K562 (cell line): ENCODE results near the gene SCRN1. TPM values are rescaled to one million over a fixed set of nuclear protein-coding genes. Genes with fewer than 3 reads are reported as not detected.

ENCODE experiments used
- ATAC-seq: fragments of 200-7000 bp; cut with Tn5 transposase; 3 replicates; pipeline ENCODE4 v1.9.1; 2020; ENCODE audit warnings: moderate library complexity
- BruUV-seq: library from RNA; stranded (reverse); fragments of 400-500 nt; replicated peaks from 2 replicates; lab custom pipeline; 2021; lab: Mats Ljungman, UMichigan
- CTCF ChIA-PET: fragments of 300-600 bp; formaldehyde crosslinking; extraction: SDS; loops from one replicate; lab custom pipeline; 2021; ENCODE audit warnings: low intra/inter-chr PET ratio; lab: Yijun Ruan, JAX
- POLR2A ChIA-PET: fragments of 300-600, 350-650 bp; sonication (Branson Sonifier 250); formaldehyde crosslinking; extraction: SDS; loops from one replicate; lab custom pipeline; 2021; ENCODE audit warnings: antibody characterized with exemption, inconsistent platforms; lab: Yijun Ruan, JAX
- DNase-seq, 4 experiments: peaks; one replicate each; pipeline versions ENCODE4 v3.0.0 to v3.0.0-alpha.2; 2011 to 2018; ENCODE audit warnings: low spot score in 3 of 4, mixed read lengths in 3 of 4; ENCODE audit errors: extremely low read depth in 1 of 4
- FAIRE-seq: peaks from 2 replicates; lab custom pipeline; 2011; peaks lifted over from hg19 to GRCh38; lab: Jason Lieb, UNC
- H2AFZ ChIP-seq: 2 replicates; pipeline ENCODE4 v1.6.0; 2011; ENCODE audit warnings: low read depth, low read length, control low read depth, inconsistent platforms
- H3K27ac ChIP-seq: fragments of 200-600 bp; 3 replicates; pipeline ENCODE4 v1.8.0; 2011; ENCODE audit warnings: low read depth, mild to moderate bottlenecking, control low read depth, inconsistent platforms, low read length, moderate library complexity, mixed read lengths; ENCODE audit errors: extremely low read depth
- H3K27me3 ChIP-seq, 2 experiments: fragments of 300-600 bp in 1 of 2; 2 replicates in 1 of 2; 3 replicates in 1 of 2; pipeline versions ENCODE4 v1.6.0 to v1.8.0; 2011; ENCODE audit warnings: inconsistent platforms in 2 of 2, low read length in 2 of 2, mild to moderate bottlenecking in 1 of 2, mixed read lengths in 1 of 2, moderate library complexity in 1 of 2; ENCODE audit not compliant: control insufficient read depth in 2 of 2, insufficient read depth in 2 of 2
- H3K36me3 ChIP-seq: fragments of 300-600 bp; 3 replicates; pipeline ENCODE4 v1.8.0; 2011; ENCODE audit warnings: mild to moderate bottlenecking, low read length, inconsistent platforms; ENCODE audit not compliant: control insufficient read depth, insufficient read depth
- H3K4me1 ChIP-seq, 2 experiments: fragments of 200-600 bp in 1 of 2; replicated peaks in 1 of 2; 2 replicates in 1 of 2; 3 replicates in 1 of 2; pipeline versions ENCODE4 v1.5.1 to v1.8.0; 2011; ENCODE audit warnings: inconsistent platforms in 2 of 2, low read length in 2 of 2, mild to moderate bottlenecking in 1 of 2, mixed read lengths in 1 of 2, moderate library complexity in 1 of 2; ENCODE audit not compliant: control insufficient read depth in 2 of 2, insufficient read depth in 2 of 2
- H3K4me2 ChIP-seq: 2 replicates; pipeline ENCODE4 v1.6.1; 2011; ENCODE audit warnings: low read length, control low read depth, inconsistent platforms, mixed read lengths; ENCODE audit not compliant: insufficient read depth
- H3K4me3 ChIP-seq: fragments of 200-600 bp; sonication (generic), shearing (Covaris generic); 2 replicates; pipeline ENCODE4 v1.5.1; 2016; ENCODE audit warnings: control low read depth, inconsistent platforms
- H3K79me2 ChIP-seq: fragments of 200-600 bp; 3 replicates; pipeline ENCODE4 v1.8.0; 2011; ENCODE audit warnings: low read length, inconsistent platforms; ENCODE audit not compliant: control insufficient read depth, insufficient read depth
- H3K9ac ChIP-seq, 2 experiments: 2 replicates each; pipeline versions ENCODE4 v1.6.0 to v1.6.1; 2011; ENCODE audit warnings: low read depth in 2 of 2, low read length in 2 of 2, control low read depth in 1 of 2, inconsistent platforms in 1 of 2, mild to moderate bottlenecking in 1 of 2, mixed read lengths in 1 of 2; ENCODE audit not compliant: insufficient read depth in 1 of 2
- H3K9me1 ChIP-seq: one replicate; pipeline ENCODE4 v1.6.0; 2011; ENCODE audit warnings: inconsistent platforms, mild to moderate bottlenecking, low read length, moderate library complexity; ENCODE audit not compliant: control insufficient read depth, insufficient read depth
- H3K9me3 ChIP-seq: replicated peaks from 2 replicates; pipeline ENCODE4 v1.5.1; 2011; ENCODE audit warnings: low read depth, low read length, inconsistent platforms; ENCODE audit not compliant: control insufficient read depth, insufficient read depth
- H4K20me1 ChIP-seq: replicated peaks from 2 replicates; pipeline ENCODE4 v1.6.1; 2011; ENCODE audit warnings: low read length, inconsistent platforms, mixed read lengths; ENCODE audit not compliant: control insufficient read depth, insufficient read depth
- ATF7 ChIP-seq: fragments of 450-650 bp; IDR thresholded peaks from 2 replicates; pipeline ENCODE4 v1.7.1; 2014; ENCODE audit warnings: mild to moderate bottlenecking, moderate library complexity
- FOS ChIP-seq: IDR thresholded peaks from 3 replicates; pipeline ENCODE4 v1.6.1; 2011; ENCODE audit not compliant: insufficient read length; ENCODE audit errors: extremely low read depth
- GATA2 ChIP-seq: sonication (generic); formaldehyde crosslinking; IDR thresholded peaks from 2 replicates; pipeline ENCODE4 v1.4.0; 2020; ENCODE audit warnings: mild to moderate bottlenecking, missing genetic modification reagents
- HBP1 ChIP-seq: fragments of 450-650 bp; formaldehyde crosslinking; IDR thresholded peaks from 2 replicates; pipeline ENCODE4 v1.4.0; 2022; ENCODE audit warnings: missing genetic modification characterization
- HOXB6 ChIP-seq: fragments of 250-450 bp; sonication (Bioruptor Pico); IDR thresholded peaks from 2 replicates; pipeline ENCODE4 v1.5.1; 2022; ENCODE audit warnings: mild to moderate bottlenecking, borderline replicate concordance
- JUNB ChIP-seq: fragments of 450-650 bp; formaldehyde crosslinking; conservative IDR thresholded peaks from 2 replicates; pipeline ENCODE4 v1.4.0; 2020; ENCODE audit warnings: mild to moderate bottlenecking
- MAFK ChIP-seq: IDR thresholded peaks from 2 replicates; pipeline ENCODE4 v1.6.1; 2011; ENCODE audit warnings: low read length, improper control_type of control experiment
- MXI1 ChIP-seq: IDR thresholded peaks from 2 replicates; pipeline ENCODE4 v1.6.1; 2011; ENCODE audit warnings: low read depth, mild to moderate bottlenecking, improper control_type of control experiment, low read length
- NCOR1 ChIP-seq: fragments of 450-650 bp; IDR thresholded peaks from 2 replicates; pipeline ENCODE4 v1.6.1; 2016; ENCODE audit warnings: mild to moderate bottlenecking, moderate library complexity
- POLR3A ChIP-seq: IDR thresholded peaks from 2 replicates; pipeline ENCODE4 v1.6.1; 2011; ENCODE audit warnings: borderline replicate concordance, mild to moderate bottlenecking, moderate library complexity; ENCODE audit not compliant: insufficient read length, insufficient read depth; ENCODE audit errors: extremely low read depth
- SMARCA4 ChIP-seq: fragments of 450-650 bp; IDR thresholded peaks from 2 replicates; pipeline ENCODE4 v1.6.1; 2016
- SRSF3 ChIP-seq: fragments of 200-400 bp; formaldehyde crosslinking; IDR thresholded peaks from 2 replicates; pipeline ENCODE4 v1.6.1; 2016; ENCODE audit warnings: mild to moderate bottlenecking, low read length, moderate library complexity; ENCODE audit not compliant: insufficient read depth
- ZNF785 ChIP-seq: fragments of 250-450 bp; sonication (Bioruptor Pico); IDR thresholded peaks from 2 replicates; pipeline ENCODE4 v1.4.0; 2020; ENCODE audit warnings: mild to moderate bottlenecking
- WGBS: fragments of 100-300 bp; shearing (Covaris generic); methylation state at CpG from one replicate; pipeline ENCODE4 v1.1.6; 2016; ENCODE audit warnings: low coverage, mixed read lengths; ENCODE audit not compliant: insufficient coverage; ENCODE audit errors: missing lambda C conversion rate; 5-methylcytosine and 5-hydroxymethylcytosine counted together
- in situ Hi-C: fragments of 300-500 bp; cut with MboI; formaldehyde crosslinking; loops from 4 replicates; pipeline ENCODE4 v1.15.0; 2018; ENCODE audit warnings: inconsistent platforms, mixed read lengths
- intact Hi-C: fragments of 100-400 bp; cut with micrococcal nuclease; formaldehyde crosslinking; loops from 2 replicates; pipeline ENCODE4 v1.14.2; 2022
- polyA plus RNA-seq, 8 experiments: library from polyadenylated mRNA; depleted of rRNA in 4 of 8; stranded (reverse) in 5 of 8; unstranded in 3 of 8; fragments of >200 nt; fragmentation: Nextera tagmentation in 2 of 8; fragmentation: Illumina TruSeq in 1 of 8; extraction: Ambion mirVana in 2 of 8; extraction: Trizol in 1 of 8; gene quantifications; 2 replicates each; pipeline versions ENCODE4 v1.2.1 to v1.2.3, GENCODE V29; 2011 to 2014; ENCODE audit warnings: inconsistent platforms in 1 of 8, missing spikeins in 1 of 8
- total RNA-seq, 7 experiments: library from RNA; depleted of rRNA in 6 of 7; stranded (reverse); fragments of >200 nt in 6 of 7; fragmentation: Illumina TruSeq in 2 of 7; extraction: Trizol in 2 of 7; gene quantifications; 2 replicates each; pipeline versions ENCODE4 v1.2.1 to v1.2.3, GENCODE V29; 2011 to 2021; ENCODE audit warnings: low replicate concordance in 1 of 7
- TF ChIP-seq, protein P1 (sequence below): fragments of 450-650 bp; formaldehyde crosslinking; IDR thresholded peaks from 2 replicates; pipeline ENCODE4 v1.4.0; 2022; ENCODE audit warnings: mild to moderate bottlenecking, moderate library complexity

SCRN1 gene
- total and polyA plus RNA-seq, 9 of the 15 experiments (the other 6 are each of a cell fraction or from before 2014, with no cell fraction given): 0.13 to 1.4 (median 0.20) TPM

- Histone ChIP-seq H3K27ac (no peak overlapping the region; the same call in 2 of the 3 replicates), H3K9me1 (no peaks in the 10 kb centered on the region), H3K4me3 (no peak overlapping the region), H2AFZ (peak overlapping the region; percentile 60; the same call in 1 of the 2 replicates), H3K36me3 (no peaks in the 10 kb centered on the region), H4K20me1 (no peaks in the 10 kb centered on the region), H3K79me2 (no peaks in the 10 kb centered on the region), H3K4me1 (peaks cover 2 to 17% of the 10 kb centered on the region in 2 experiments; a peak in 4 of 5 replicates), H3K4me2 (peak overlapping the region; percentile 26; the same call in 1 of the 2 replicates), H3K9me3 (no peaks in the 10 kb centered on the region; the same call in 1 of the 2 replicates), H3K9ac (0 out of 4 replicates have a peak overlapping the region, but pooled peaks of 1 of the 2 experiments have one; percentile 32), H3K27me3 (no peaks in the 10 kb centered on the region)
- POLR2A ChIA-PET: no interaction called here
- intact Hi-C loops (no loop called here), in situ Hi-C loops (no loop called here)
- WGBS: 15% methylated on average over 5 of the region's 5 CpGs
- DNase-seq: peak in 3 of 4 experiments; percentile 28 to 54 (median 47)
- FAIRE-seq: peak; percentile 44
- no TSS peak for BruUV-seq
- peak; percentile 78 for ATAC-seq
- TF ChIP-seq GATA2 (0 out of 2 replicates have a peak, but pooled peaks have one; percentile 3), ATF7 (no peak), MAFK (no peak)
- TF ChIP-seq, all 486 proteins: peak for 1
- CTCF ChIA-PET: no interaction called here
Observed at GRCh38 chr7:29892231-29892630, 97.4 kb downstream of the SCRN1 start.

GRCh38 chr7:29891766-29892165, 97.8 kb downstream of the SCRN1 start:
- Histone ChIP-seq H3K4me2 (peak overlapping the region; percentile 26; the same call in 1 of the 2 replicates), H3K36me3 (no peaks in the 10 kb centered on the region), H3K27me3 (no peaks in the 10 kb centered on the region), H3K27ac (no peak overlapping the region; the same call in 2 of the 3 replicates), H3K9me3 (no peaks in the 10 kb centered on the region; the same call in 1 of the 2 replicates), H3K4me1 (peaks cover 2 to 17% of the 10 kb centered on the region in 2 experiments; a peak in 4 of 5 replicates), H4K20me1 (no peaks in the 10 kb centered on the region), H3K79me2 (no peaks in the 10 kb centered on the region), H3K4me3 (no peak overlapping the region), H2AFZ (peak overlapping the region; percentile 60; the same call in 1 of the 2 replicates), H3K9ac (no peak overlapping the region), H3K9me1 (no peaks in the 10 kb centered on the region)
- BruUV-seq: no TSS peak
- peak; percentile 48 to 76 (median 64) for DNase-seq
- intact Hi-C loops: no loop called here
- peak; percentile 87 for ATAC-seq
- POLR2A ChIA-PET: no interaction called here
- FAIRE-seq: peak; percentile 87
- CTCF ChIA-PET: interaction anchor here (0.9 kb wide), 1 partner anchor 9 kb away, joined by 3 read pairs; no protein-coding TSS in a partner anchor
- WGBS: 4% methylated on average over 4 of the region's 4 CpGs
- in situ Hi-C loops: no loop called here
- no peak for TF ChIP-seq SRSF3
- TF ChIP-seq HOXB6 (CRISPR knock-in tag): no peak
- 0 out of 2 replicates have a peak, but pooled peaks have one; percentile 17 for TF ChIP-seq SMARCA4
- no peak for TF ChIP-seq ZNF785 (CRISPR knock-in tag)
- TF ChIP-seq HBP1: no peak
- peak; percentile 63 for TF ChIP-seq NCOR1
- no peak for TF ChIP-seq MXI1
- no peak for TF ChIP-seq POLR3A
- TF ChIP-seq, protein P1, sequence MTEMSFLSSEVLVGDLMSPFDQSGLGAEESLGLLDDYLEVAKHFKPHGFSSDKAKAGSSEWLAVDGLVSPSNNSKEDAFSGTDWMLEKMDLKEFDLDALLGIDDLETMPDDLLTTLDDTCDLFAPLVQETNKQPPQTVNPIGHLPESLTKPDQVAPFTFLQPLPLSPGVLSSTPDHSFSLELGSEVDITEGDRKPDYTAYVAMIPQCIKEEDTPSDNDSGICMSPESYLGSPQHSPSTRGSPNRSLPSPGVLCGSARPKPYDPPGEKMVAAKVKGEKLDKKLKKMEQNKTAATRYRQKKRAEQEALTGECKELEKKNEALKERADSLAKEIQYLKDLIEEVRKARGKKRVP: no peak
- TF ChIP-seq JUNB (CRISPR knock-in tag): no peak
- TF ChIP-seq FOS: no peak
